Left renal pelvis (tissue), 4 donors: ENCODE results near the gene VTI1A. TPM values are rescaled to one million over a fixed set of nuclear protein-coding genes. Genes with fewer than 3 reads are reported as not detected.
A peak's percentile ranks its signal among the peaks of the same experiment; 100 is the strongest.
"Not testable (repeated sequence)": the region's sequence is repeated elsewhere in the genome, so short reads cannot be mapped to it uniquely, and the experiment has no call there.

Experiments
- DNase-seq, 4 donors: peaks; one replicate each; pipeline ENCODE4 v3.0.0-alpha.2; 2013; ENCODE audit warnings: low read depth in 4 of 4, low spot score in 3 of 4
- polyA plus RNA-seq, 4 donors: library from polyadenylated mRNA; unstranded; fragments of 120-200 nt; gene quantifications; one replicate each; pipeline ENCODE4 v1.2.1, GENCODE V29; 2013; ENCODE audit not compliant: insufficient read length in 4 of 4

VTI1A gene
- polyA plus RNA-seq, 4 donors = 13.9 to 21.5 (median 20.5) TPM

GRCh38 chr10:112711366-112711765 lies 264.4 kb downstream of the VTI1A start:
- DNase-seq = no peak

GRCh38 chr10:112712536-112712935 lies 265.5 kb downstream of the VTI1A start:
- DNase-seq = no peak

DNA sequence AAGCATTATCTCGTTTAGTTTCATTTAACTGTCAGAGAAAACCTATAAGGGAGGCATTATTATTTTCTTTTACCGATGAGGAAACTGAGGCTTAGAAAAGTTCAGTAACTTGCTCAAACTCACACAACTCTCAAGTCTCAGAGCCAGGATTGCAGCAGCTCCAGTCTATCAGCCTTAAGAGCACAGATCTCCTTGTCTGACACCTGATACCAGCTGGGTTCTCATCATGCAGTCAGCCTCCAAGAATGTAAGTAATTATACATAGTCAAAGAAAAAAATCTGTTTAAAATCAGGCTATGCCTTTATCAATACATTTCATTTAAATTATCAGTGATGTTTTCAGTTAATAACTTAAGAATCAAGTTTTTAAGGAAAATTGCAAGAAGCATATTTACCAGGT lies 266.4 kb downstream of the VTI1A start:
- DNase-seq = no peak

DNA sequence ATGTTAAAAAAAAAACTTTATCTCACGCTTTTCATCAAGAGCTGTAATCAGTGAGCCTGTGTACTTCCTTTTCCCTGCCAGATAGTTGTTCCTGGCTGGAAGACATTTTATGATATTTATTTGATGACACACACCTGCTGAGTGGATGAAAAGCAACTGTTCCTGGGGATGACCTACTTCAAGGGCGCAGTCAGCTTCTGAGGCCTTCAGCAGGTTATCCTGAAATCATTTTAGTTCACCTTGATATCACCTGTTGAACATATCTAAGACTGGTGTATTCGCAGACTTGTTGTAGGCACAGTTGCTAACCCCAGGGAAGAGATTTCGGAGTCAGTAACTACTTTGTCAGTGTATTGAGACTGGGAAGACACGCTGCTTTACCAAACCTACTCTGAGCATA lies 268.6 kb downstream of the VTI1A start:
- DNase-seq = no peak

- DNase-seq = no peak
Measured at GRCh38 chr10:112716076-112716475, 269.1 kb downstream of the VTI1A start.

DNA sequence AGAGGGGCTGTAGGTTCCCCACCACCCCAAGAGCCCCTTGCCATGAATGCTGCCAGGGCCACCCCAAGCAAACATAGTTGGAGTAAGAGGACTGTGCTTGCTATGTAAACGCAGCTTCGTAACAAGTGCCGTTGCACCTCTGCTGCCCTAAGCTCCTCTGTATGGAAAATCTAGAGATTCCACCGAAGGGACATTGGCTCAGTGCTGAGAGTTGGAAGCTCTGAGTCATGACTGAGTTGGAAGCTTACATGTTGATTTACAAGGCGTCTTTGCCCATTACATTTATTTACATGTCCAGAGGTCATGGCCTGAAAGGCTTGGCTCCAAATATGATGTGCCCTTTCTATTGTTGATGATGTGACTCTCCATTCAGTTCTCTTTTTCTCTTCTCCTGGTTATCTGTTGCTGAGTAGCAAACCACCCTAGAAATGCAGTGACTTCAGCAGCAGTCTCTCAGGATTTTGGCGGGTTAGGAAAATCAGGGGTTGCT lies 270.0 kb downstream of the VTI1A start:
- DNase-seq = no peak

DNA sequence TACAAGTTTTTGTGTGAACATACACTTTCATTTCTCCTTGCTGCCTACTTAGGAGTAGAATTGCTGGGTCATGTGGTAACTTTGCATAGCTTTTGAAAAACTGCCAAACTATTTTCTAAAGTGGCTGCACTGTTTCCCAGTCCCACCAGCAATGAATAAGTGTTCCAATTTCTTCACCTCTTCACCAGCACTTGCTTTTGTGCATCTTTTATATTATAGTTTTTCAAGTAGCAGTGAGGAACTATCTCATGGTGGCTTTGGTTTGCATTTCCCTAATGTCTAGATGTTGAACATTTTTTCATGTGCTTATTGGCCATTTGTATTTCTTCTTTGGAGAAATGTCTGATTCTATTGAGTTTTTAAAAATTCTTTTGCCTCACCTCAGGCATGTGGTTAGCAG lies 273.2 kb downstream of the VTI1A start:
- no peak for DNase-seq

DNA sequence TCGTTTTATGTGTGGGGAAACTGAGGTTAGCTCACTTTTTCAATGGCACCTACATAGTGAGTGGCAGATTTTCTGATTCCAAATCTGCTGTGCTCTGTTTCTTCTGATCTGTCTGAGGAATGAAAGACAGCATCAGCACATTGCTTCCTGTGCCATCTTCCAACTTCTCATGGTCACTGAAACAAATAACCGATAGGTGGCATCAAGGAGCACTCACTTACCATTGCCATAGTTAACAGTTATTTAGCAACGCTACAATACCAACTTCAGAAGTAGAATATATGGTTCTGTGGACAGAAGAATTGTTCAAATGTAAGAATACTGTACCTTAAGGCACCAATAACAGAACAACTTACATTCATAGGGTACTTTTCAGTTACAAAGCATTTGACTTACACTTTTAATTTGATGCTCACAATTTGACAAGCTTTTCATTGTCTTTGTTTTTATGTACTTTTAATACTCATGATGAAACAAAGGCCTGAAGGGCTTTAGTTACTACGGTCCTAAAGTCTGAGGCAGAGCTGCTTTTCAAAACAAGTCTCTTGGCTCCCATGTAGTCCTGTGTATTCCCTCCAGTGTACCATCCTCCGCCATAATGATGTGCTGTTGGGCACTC lies 274.2 kb downstream of the VTI1A start:
- peak in 1 of 4 donors; percentile 45 for DNase-seq

DNA sequence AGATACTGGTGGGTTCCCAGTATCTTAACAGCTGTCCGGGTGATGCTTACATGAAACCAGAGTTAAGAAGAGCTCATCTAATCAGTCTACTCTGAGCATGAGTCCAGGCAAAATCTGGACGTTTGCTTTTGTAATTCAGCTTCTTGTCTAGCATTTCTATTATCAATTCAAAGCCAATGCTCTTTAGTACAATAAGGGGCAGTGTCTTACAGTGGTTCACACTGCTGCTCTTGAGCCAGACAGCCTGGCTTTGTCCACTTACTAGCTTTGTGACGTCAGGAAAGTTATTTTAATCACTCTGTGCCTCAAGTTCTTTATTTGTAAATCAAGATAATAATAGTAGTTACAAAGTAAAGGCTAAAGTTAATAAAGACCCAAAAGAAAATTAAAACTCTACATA lies 275.7 kb downstream of the VTI1A start:
- DNase-seq = no peak

DNA sequence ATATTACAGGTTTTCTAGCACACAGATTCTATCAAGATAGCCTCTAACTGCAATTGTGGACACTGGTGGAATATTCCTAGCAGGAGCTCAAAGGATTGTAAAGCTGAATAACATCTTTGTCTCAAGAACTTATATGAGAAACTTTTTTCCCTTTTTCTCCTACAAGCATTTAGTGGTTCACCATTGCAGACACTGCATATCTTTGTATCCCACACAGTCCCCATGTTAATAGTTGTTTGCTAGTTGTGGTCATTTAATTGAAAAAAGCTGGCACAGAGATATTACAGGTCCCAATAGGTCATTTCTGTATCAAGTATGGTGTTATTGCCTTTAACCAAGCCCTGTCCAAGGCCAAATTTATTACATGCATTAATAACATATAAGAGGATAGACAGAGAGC lies 276.9 kb downstream of the VTI1A start:
- DNase-seq = no peak

- no peak for DNase-seq
Measured at GRCh38 chr10:112724404-112724991, 277.5 kb downstream of the VTI1A start.

DNA sequence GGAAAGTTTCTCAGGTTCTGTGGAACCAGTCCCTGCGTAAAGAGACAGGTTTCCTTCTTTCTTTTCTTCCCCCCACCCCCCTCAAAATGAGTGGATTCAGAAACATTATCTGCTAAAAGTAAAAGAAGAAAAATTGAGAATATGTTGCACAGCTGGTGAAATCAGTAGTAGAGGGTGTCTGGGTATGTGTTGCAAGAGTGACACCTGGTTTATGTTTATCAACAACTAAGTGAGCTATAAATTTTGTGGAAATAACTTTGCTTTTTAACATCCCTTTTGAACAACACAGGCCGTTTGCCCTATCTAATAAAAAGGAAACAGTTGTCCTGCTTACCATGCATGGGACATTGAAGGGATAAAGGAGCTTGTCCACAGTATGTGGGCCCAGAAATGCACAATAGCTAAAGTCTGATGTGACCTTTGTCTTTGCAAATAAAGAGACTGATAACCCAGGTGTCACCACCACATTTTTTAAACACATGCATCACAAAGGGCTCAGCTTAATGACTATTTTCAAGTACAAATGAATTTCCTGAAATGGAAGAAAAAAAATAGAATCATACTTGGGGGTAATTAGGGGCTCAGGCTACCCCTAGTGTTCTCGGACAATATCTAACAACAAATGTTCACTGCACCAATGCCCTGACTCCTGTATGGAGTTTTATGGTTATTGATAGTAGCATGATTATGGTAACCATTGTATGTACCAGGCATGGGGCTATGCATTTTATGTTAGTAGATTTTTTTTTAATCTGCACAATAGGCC lies 281.3 kb downstream of the VTI1A start:
- DNase-seq = no peak

DNA sequence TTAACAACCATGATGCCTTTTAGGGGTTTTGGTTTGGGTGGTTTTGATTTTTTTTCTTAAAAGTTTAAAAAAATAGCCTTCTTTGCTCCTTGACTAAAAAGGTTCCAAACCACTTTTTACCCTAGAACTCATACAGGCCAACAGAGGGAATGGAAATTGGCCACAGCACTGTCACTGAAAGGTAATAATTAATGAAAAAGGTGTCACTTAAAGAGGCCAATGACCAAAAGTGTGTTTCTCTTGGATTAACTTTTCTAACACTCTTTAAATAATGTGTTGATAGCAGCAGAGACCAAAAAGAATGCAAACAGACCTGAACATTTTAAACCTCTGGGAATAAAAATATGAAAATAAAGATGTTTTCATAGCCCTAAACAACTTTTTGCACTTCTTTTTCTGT lies 282.0 kb downstream of the VTI1A start:
- DNase-seq = no peak

GRCh38 chr10:112731450-112731849 lies 284.4 kb downstream of the VTI1A start:
- not testable (repeated sequence) for DNase-seq

GRCh38 chr10:112732277-112732921 lies 285.4 kb downstream of the VTI1A start:
- no peak for DNase-seq

GRCh38 chr10:112735041-112735695 lies 288.2 kb downstream of the VTI1A start:
- no peak for DNase-seq

- DNase-seq = peak in 1 of 4 donors; percentile 59
Measured at GRCh38 chr10:112738606-112739591, 291.9 kb downstream of the VTI1A start.

DNA sequence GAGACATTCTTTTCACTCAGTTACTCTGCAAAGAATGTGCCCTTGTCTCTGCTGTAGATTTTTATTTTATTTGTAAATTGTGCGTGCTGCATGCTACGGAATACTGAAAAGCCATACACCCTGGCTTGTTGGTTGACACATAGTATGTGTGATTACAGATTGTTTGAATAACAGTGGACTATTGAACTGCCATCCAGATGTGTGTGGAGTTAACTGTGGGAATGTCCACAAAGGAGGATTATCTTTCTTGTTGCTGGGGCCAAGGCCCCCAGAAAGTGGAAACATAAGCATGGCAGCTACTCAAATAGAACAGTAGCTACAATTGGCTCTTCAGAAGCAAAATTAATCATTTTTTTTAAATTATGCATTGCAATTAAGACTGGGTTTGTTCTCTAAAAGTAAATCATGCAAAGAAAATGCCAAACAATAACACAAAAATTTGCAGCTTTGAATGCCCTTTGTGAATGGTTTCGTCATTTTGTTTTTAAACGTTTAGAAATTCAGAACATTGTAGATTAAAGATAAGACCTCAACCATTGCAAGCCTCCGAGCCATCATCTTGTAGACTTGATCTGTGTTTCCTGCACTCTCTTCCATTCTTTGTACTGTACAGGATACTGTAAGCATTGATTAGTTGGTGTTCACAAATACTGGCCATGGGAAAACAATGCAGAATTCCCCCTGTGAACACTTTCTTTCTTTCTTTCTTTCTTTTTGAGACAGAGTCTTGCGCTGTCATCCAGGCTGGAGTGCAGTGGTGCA lies 292.8 kb downstream of the VTI1A start:
- DNase-seq = no peak
